Nephron progenitor cell (in vitro differentiated cells): ENCODE results near the gene RRH.
"Not testable (repeated sequence)": the region's sequence is repeated elsewhere in the genome, so short reads cannot be mapped to it uniquely, and the experiment has no call there.

Source experiments
- DNase-seq: peaks from one replicate; pipeline ENCODE4 v3.0.0; 2021
- H3K27ac Mint-ChIP-seq: 2 replicates; pipeline ENCODE4 v1.8.0; 2021; ENCODE audit warnings: mild to moderate bottlenecking, moderate library complexity, mixed read lengths
- H3K27me3 Mint-ChIP-seq: 2 replicates; pipeline ENCODE4 v1.8.0; 2021; ENCODE audit warnings: mild to moderate bottlenecking, low read depth, mixed read lengths; ENCODE audit not compliant: poor library complexity
- H3K36me3 Mint-ChIP-seq: 2 replicates; pipeline ENCODE4 v1.8.0; 2021; ENCODE audit warnings: low read depth, mixed read lengths
- H3K4me1 Mint-ChIP-seq: 2 replicates; pipeline ENCODE4 v1.8.0; 2021; ENCODE audit warnings: mixed read lengths
- H3K4me3 Mint-ChIP-seq: 2 replicates; pipeline ENCODE4 v1.8.0; 2021; ENCODE audit warnings: mild to moderate bottlenecking, moderate library complexity, mixed read lengths
- H3K9me3 Mint-ChIP-seq: 2 replicates; pipeline ENCODE4 v1.8.0; 2021; ENCODE audit warnings: mild to moderate bottlenecking, moderate library complexity, mixed read lengths
- CTCF ChIP-seq: fragments of 200-600 bp; sonication (generic); IDR thresholded peaks from 2 replicates; pipeline ENCODE4 v1.5.0; 2021; ENCODE audit warnings: antibody characterized with exemption

RRH gene

GRCh38 chr4:109847896-109848442 lies 20.2 kb downstream of the RRH start, which contains the start of gene LRIT3:
Gene LRIT3 (plus strand): TSS chr4:109848107. CDS start chr4:109848202, 95 bp downstream.
- no peak for DNase-seq
- Mint-ChIP-seq H3K27ac (no peak within 1 kb of the TSS), H3K36me3 (no peaks in the 10 kb centered on the region), H3K9me3 (no peaks in the 10 kb centered on the region), H3K27me3 (no peaks in the 10 kb centered on the region), H3K4me3 (no peak within 1 kb of the TSS), H3K4me1 (no peaks in the 10 kb centered on the region)
- TF ChIP-seq CTCF: no peak

GRCh38 chr4:109848501-109848900 lies 20.7 kb downstream of the RRH start:
- H3K36me3 Mint-ChIP-seq: no peaks in the 10 kb centered on the region
- H3K4me3 Mint-ChIP-seq: no peak overlapping the region
- no peak for DNase-seq
- H3K27me3 Mint-ChIP-seq: no peaks in the 10 kb centered on the region
- no peak overlapping the region for H3K27ac Mint-ChIP-seq
- H3K9me3 Mint-ChIP-seq: no peaks in the 10 kb centered on the region
- TF ChIP-seq CTCF: no peak
- no peaks in the 10 kb centered on the region for H3K4me1 Mint-ChIP-seq

GRCh38 chr4:109850601-109851000 lies 22.8 kb downstream of the RRH start:
- no peak for TF ChIP-seq CTCF
- H3K4me1 Mint-ChIP-seq: no peaks in the 10 kb centered on the region

GRCh38 chr4:109859426-109860300 lies 31.9 kb downstream of the RRH start:
- H3K4me3 Mint-ChIP-seq, H3K36me3 Mint-ChIP-seq, H3K27me3 Mint-ChIP-seq, H3K4me1 Mint-ChIP-seq, DNase-seq, H3K27ac Mint-ChIP-seq: not testable (repeated sequence)
- peaks cover 37% of the 10 kb centered on the region for H3K9me3 Mint-ChIP-seq

More at GRCh38 chr4:109850601-109851000, 22.8 kb downstream of the RRH start:
- H3K9me3 Mint-ChIP-seq: peaks cover 2% of the 10 kb centered on the region
- no peaks in the 10 kb centered on the region for H3K36me3 Mint-ChIP-seq
- no peak for DNase-seq
- no peak overlapping the region for H3K4me3 Mint-ChIP-seq
- no peak overlapping the region for H3K27ac Mint-ChIP-seq
- H3K27me3 Mint-ChIP-seq: no peaks in the 10 kb centered on the region

- no peak overlapping the region for H3K27ac Mint-ChIP-seq
- H3K36me3 Mint-ChIP-seq: no peaks in the 10 kb centered on the region
- H3K4me1 Mint-ChIP-seq: no peaks in the 10 kb centered on the region
- H3K4me3 Mint-ChIP-seq: no peak overlapping the region
- no peaks in the 10 kb centered on the region for H3K27me3 Mint-ChIP-seq
- peaks cover 28% of the 10 kb centered on the region for H3K9me3 Mint-ChIP-seq
- TF ChIP-seq CTCF: no peak
- no peak for DNase-seq
These were observed 33.5 kb downstream of the RRH start for GRCh38 chr4:109861271-109861670.

- Mint-ChIP-seq H3K36me3 (no peaks in the 10 kb centered on the region), H3K27me3 (no peaks in the 10 kb centered on the region), H3K9me3 (peaks cover 27% of the 10 kb centered on the region), H3K4me3 (no peak overlapping the region), H3K27ac (no peak overlapping the region), H3K4me1 (no peaks in the 10 kb centered on the region)
- no peak for TF ChIP-seq CTCF
- DNase-seq: no peak
These were observed 34.2 kb downstream of the RRH start for GRCh38 chr4:109861916-109862511.
